K562 (cell line): ENCODE data around the gene MITF. TPM values are rescaled to one million over a fixed set of nuclear protein-coding genes. Genes with fewer than 3 reads are reported as not detected.

Experiments used
- CREB3 ChIP-seq: fragments of 450-650 bp; conservative IDR thresholded peaks from 2 replicates; pipeline ENCODE4 v1.6.1; 2016; ENCODE audit warnings: missing genetic modification characterization, low read depth, mild to moderate bottlenecking, missing compliant biosample characterization, moderate library complexity
- FOSL1 ChIP-seq: fragments of 200-800 bp; sonication (Bioruptor generic); conservative IDR thresholded peaks from 2 replicates; pipeline ENCODE4 v1.6.1; 2016; ENCODE audit warnings: missing genetic modification characterization, missing compliant biosample characterization
- MTF1 ChIP-seq: fragments of 250-450 bp; sonication (Bioruptor Pico); IDR thresholded peaks from 2 replicates; pipeline ENCODE4 v1.9.0; 2021; ENCODE audit warnings: moderate library complexity, mild to moderate bottlenecking, inconsistent platforms, borderline replicate concordance
- SAFB ChIP-seq: fragments of 200-400 bp; formaldehyde crosslinking; IDR thresholded peaks from 2 replicates; pipeline ENCODE4 v1.6.1; 2017; ENCODE audit warnings: low read depth, low read length, borderline replicate concordance
- TRIM24 ChIP-seq, 2 experiments: fragments of 450-650 bp; IDR thresholded peaks; 2 replicates each; pipeline ENCODE4 v1.6.1; 2016
- ZBTB2 ChIP-seq: fragments of 450-650 bp; IDR thresholded peaks from 2 replicates; pipeline ENCODE4 v1.6.1; 2016; ENCODE audit warnings: antibody characterized with exemption
- ZNF384 ChIP-seq: IDR thresholded peaks from 2 replicates; pipeline ENCODE4 v1.6.1; 2012; ENCODE audit warnings: low read depth, low read length, improper control_type of control experiment
- polyA plus RNA-seq, 8 experiments: library from polyadenylated mRNA; depleted of rRNA in 4 of 8; stranded (reverse) in 5 of 8; unstranded in 3 of 8; fragments of >200 nt; fragmentation: Nextera tagmentation in 2 of 8; fragmentation: Illumina TruSeq in 1 of 8; extraction: Ambion mirVana in 2 of 8; extraction: Trizol in 1 of 8; gene quantifications; 2 replicates each; pipeline versions ENCODE4 v1.2.1 to v1.2.3, GENCODE V29; 2011 to 2014; ENCODE audit warnings: inconsistent platforms in 1 of 8, missing spikeins in 1 of 8
- total RNA-seq, 7 experiments: library from RNA; depleted of rRNA in 6 of 7; stranded (reverse); fragments of >200 nt in 6 of 7; fragmentation: Illumina TruSeq in 2 of 7; extraction: Trizol in 2 of 7; gene quantifications; 2 replicates each; pipeline versions ENCODE4 v1.2.1 to v1.2.3, GENCODE V29; 2011 to 2021; ENCODE audit warnings: low replicate concordance in 1 of 7
- TF ChIP-seq, protein P1 (sequence below): fragments of 250-450 bp; sonication (Bioruptor Pico); IDR thresholded peaks from 2 replicates; pipeline ENCODE4 v1.8.0; 2021; ENCODE audit warnings: mild to moderate bottlenecking, moderate library complexity
- TF ChIP-seq, protein P2 (sequence below): IDR thresholded peaks from 2 replicates; pipeline ENCODE4 v1.6.1; 2016; ENCODE audit warnings: missing genetic modification characterization, missing compliant biosample characterization
- TF ChIP-seq, protein P3 (sequence below), 2 experiments: fragments of 450-650 bp in 1 of 2; IDR thresholded peaks; 2 replicates each; pipeline ENCODE4 v1.6.1; 2011 to 2017; ENCODE audit warnings: low read depth in 2 of 2, antibody characterized with exemption in 1 of 2, borderline replicate concordance in 1 of 2, low read length in 1 of 2, mild to moderate bottlenecking in 1 of 2, mixed read lengths in 1 of 2; ENCODE audit not compliant: control insufficient read depth in 1 of 2
- TF ChIP-seq, protein P4 (sequence below): fragments of 250-450 bp; sonication (Bioruptor Pico); IDR thresholded peaks from 2 replicates; pipeline ENCODE4 v1.8.0; 2021; ENCODE audit warnings: borderline replicate concordance, mild to moderate bottlenecking, moderate library complexity; ENCODE audit not compliant: poor library complexity, severe bottlenecking

Gene MITF
- total and polyA plus RNA-seq, 9 of the 15 experiments (the other 6 are each of a cell fraction or from before 2014, with no cell fraction given) = 5.6 to 14.9 (median 11.1) TPM

GRCh38 chr3:69718866-69719586, 20.2 kb upstream of the MITF start (continued):
- TF ChIP-seq, protein P1, sequence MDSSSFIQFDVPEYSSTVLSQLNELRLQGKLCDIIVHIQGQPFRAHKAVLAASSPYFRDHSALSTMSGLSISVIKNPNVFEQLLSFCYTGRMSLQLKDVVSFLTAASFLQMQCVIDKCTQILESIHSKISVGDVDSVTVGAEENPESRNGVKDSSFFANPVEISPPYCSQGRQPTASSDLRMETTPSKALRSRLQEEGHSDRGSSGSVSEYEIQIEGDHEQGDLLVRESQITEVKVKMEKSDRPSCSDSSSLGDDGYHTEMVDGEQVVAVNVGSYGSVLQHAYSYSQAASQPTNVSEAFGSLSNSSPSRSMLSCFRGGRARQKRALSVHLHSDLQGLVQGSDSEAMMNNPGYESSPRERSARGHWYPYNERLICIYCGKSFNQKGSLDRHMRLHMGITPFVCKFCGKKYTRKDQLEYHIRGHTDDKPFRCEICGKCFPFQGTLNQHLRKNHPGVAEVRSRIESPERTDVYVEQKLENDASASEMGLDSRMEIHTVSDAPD (CRISPR knock-in tag) = no peak
- TF ChIP-seq TRIM24 (IDR thresholded peaks at IDR 0.05) (peak in 1 of 2 experiments; percentile 53; a peak in 1 of 4 replicates), SAFB (no peak), ZNF384 (no peak), MTF1 (CRISPR knock-in tag) (no peak), FOSL1 (tag) (peak; percentile 92), ZBTB2 (no peak), CREB3 (no peak)
- TF ChIP-seq, protein P2, sequence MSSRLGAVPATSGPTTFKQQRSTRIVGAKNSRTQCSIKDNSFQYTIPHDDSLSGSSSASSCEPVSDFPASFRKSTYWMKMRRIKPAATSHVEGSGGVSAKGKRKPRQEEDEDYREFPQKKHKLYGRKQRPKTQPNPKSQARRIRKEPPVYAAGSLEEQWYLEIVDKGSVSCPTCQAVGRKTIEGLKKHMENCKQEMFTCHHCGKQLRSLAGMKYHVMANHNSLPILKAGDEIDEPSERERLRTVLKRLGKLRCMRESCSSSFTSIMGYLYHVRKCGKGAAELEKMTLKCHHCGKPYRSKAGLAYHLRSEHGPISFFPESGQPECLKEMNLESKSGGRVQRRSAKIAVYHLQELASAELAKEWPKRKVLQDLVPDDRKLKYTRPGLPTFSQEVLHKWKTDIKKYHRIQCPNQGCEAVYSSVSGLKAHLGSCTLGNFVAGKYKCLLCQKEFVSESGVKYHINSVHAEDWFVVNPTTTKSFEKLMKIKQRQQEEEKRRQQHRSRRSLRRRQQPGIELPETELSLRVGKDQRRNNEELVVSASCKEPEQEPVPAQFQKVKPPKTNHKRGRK (tag) = no peak
- TF ChIP-seq, protein P3, sequence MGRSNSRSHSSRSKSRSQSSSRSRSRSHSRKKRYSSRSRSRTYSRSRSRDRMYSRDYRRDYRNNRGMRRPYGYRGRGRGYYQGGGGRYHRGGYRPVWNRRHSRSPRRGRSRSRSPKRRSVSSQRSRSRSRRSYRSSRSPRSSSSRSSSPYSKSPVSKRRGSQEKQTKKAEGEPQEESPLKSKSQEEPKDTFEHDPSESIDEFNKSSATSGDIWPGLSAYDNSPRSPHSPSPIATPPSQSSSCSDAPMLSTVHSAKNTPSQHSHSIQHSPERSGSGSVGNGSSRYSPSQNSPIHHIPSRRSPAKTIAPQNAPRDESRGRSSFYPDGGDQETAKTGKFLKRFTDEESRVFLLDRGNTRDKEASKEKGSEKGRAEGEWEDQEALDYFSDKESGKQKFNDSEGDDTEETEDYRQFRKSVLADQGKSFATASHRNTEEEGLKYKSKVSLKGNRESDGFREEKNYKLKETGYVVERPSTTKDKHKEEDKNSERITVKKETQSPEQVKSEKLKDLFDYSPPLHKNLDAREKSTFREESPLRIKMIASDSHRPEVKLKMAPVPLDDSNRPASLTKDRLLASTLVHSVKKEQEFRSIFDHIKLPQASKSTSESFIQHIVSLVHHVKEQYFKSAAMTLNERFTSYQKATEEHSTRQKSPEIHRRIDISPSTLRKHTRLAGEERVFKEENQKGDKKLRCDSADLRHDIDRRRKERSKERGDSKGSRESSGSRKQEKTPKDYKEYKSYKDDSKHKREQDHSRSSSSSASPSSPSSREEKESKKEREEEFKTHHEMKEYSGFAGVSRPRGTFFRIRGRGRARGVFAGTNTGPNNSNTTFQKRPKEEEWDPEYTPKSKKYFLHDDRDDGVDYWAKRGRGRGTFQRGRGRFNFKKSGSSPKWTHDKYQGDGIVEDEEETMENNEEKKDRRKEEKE (IDR thresholded peaks at IDR 0.05; ENCODE audit: borderline replicate concordance in 1 of 2, control insufficient read depth in 1 of 2, low read depth in 2 of 2, low read length in 1 of 2) = no peak
- TF ChIP-seq, protein P4, sequence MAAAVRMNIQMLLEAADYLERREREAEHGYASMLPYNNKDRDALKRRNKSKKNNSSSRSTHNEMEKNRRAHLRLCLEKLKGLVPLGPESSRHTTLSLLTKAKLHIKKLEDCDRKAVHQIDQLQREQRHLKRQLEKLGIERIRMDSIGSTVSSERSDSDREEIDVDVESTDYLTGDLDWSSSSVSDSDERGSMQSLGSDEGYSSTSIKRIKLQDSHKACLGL (CRISPR knock-in tag) = no peak
